GM18870 (cell line): ENCODE results near the gene ELAPOR1.

Experiments used
- ATAC-seq: cut with Tn5 transposase; IDR thresholded peaks from one replicate; pipeline ENCODE4 v1.9.1; 2021; ENCODE audit warnings: moderate library complexity; ENCODE audit not compliant: unreplicated experiment

The ELAPOR1 gene

GRCh38 chr1:109113590-109114341 lies at the start of gene ELAPOR1:
TSS of gene ELAPOR1 (plus strand) at chr1:109114115. CDS start at chr1:109114184, 69 bp downstream.
- no peak for ATAC-seq

GRCh38 chr1:109065137-109065536 lies 48.8 kb upstream of the ELAPOR1 start:
- no peak for ATAC-seq

- no peak for ATAC-seq
Measured at GRCh38 chr1:109067883-109068282, 46.0 kb upstream of the ELAPOR1 start.

GRCh38 chr1:109069294-109069693 lies 44.6 kb upstream of the ELAPOR1 start:
- no peak for ATAC-seq

- peak; percentile 89 for ATAC-seq
Measured at GRCh38 chr1:109075531-109076490, 38.1 kb upstream of the ELAPOR1 start, which contains the start of gene TAF13. TSS of gene TAF13 (minus strand) at chr1:109076003. CDS start at chr1:109075947, 56 bp downstream.

GRCh38 chr1:109078317-109078716 lies 35.6 kb upstream of the ELAPOR1 start:
- ATAC-seq: no peak

- ATAC-seq: no peak
Measured at GRCh38 chr1:109079240-109079622, 34.7 kb upstream of the ELAPOR1 start.

- no peak for ATAC-seq
Measured at GRCh38 chr1:109080441-109081082, 33.4 kb upstream of the ELAPOR1 start.

- ATAC-seq: no peak
Measured at GRCh38 chr1:109083501-109083900, 30.4 kb upstream of the ELAPOR1 start.

- no peak for ATAC-seq
Measured at GRCh38 chr1:109083923-109084322, 30.0 kb upstream of the ELAPOR1 start.

GRCh38 chr1:109084563-109085517 lies 29.1 kb upstream of the ELAPOR1 start:
- ATAC-seq: no peak

GRCh38 chr1:109089242-109090015 lies 24.5 kb upstream of the ELAPOR1 start:
- no peak for ATAC-seq

GRCh38 chr1:109090196-109091077 lies 23.5 kb upstream of the ELAPOR1 start, which contains the start of gene TMEM167B:
TSS of gene TMEM167B (plus strand) at chr1:109090764. CDS start at chr1:109090873, 109 bp downstream.
- ATAC-seq: peak; percentile 84

- peak; percentile 36 for ATAC-seq
Measured at GRCh38 chr1:109091078-109091838, 22.7 kb upstream of the ELAPOR1 start.

GRCh38 chr1:109091839-109092193 lies 22.1 kb upstream of the ELAPOR1 start:
- no peak for ATAC-seq

- ATAC-seq: no peak
Measured at GRCh38 chr1:109094377-109094803, 19.5 kb upstream of the ELAPOR1 start.

GRCh38 chr1:109094871-109095270 lies 19.0 kb upstream of the ELAPOR1 start:
- no peak for ATAC-seq
